ENCODE results near the gene NDUFS6.

The NDUFS6 gene

DNA sequence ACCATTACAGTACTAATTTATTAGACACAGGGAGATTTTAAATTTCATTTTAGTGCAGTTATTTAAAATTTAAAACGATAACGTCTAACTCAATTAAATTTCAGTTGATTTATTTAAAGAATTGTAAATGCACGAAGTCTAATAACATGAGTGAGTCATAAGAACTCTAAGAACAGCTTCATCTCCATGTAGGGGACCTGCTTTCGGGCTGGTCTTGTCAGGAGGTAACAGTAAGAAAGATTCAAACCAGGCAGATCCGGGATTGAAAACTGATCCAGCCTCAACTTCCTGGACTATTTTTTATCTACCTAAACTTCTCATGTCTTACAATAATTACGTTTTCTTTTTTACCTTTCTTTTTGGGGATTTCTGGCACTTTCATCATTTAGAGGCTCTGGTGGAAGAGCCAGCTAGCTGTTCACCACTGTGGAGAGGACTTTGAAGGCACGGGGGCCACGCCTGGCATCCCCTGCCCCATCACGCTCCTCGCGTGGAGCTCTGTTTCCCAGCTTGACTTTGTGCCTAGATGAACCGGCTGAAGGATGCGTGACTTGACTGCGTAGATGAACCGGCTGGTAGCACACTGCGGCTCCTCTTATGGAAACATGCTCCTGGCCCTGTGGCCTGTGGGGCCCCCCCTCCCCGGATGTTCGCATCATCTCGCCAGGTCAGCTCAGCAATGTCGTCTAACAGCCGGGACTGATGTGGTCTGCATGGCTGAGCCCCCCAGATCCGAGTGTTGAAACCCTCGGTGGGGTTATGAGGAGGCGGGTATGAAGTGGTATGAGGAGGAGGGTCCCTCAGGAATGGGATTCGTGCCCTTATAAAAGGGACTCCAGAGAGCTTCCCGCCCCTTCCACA lies 26.0 kb downstream of the NDUFS6 start:
- Histone ChIP-seq H3F3A (ENCODE audit: insufficient read depth, low read length) (no peaks in the 10 kb centered on the region), H3K36me3 (ENCODE audit: insufficient read depth, low read length) (peaks cover 31% of the 10 kb centered on the region), H3K4me3 (ENCODE audit: low read depth, low read length, poor library complexity, severe bottlenecking) (no peak overlapping the region), H3K4me1 (ENCODE audit: insufficient read depth, low read length, severe bottlenecking) (peaks cover 6% of the 10 kb centered on the region), H3K9ac (ENCODE audit: low read length) (no peak overlapping the region), H3K27ac (ENCODE audit: low read depth, low read length, poor library complexity, severe bottlenecking) (no peak overlapping the region), H3K4me2 (ENCODE audit: low read length) (no peak overlapping the region), H3K27me3 (ENCODE audit: insufficient read depth, low read length) (no peaks in the 10 kb centered on the region), H4K20me1 (ENCODE audit: insufficient read depth, low read length) (no peaks in the 10 kb centered on the region), H3K9me3 (ENCODE audit: low read length) (no peaks in the 10 kb centered on the region), H3K9me2 (ENCODE audit: low read depth, low read length) (no peaks in the 10 kb centered on the region), H3K79me2 (ENCODE audit: insufficient read depth, low read length) (no peaks in the 10 kb centered on the region), H2AFZ (ENCODE audit: low read length) (no peak overlapping the region)
- TF ChIP-seq EZH2 (IDR thresholded peaks at IDR 0.05; ENCODE audit: borderline replicate concordance, low read length), result no peak
- TF ChIP-seq, protein P1, sequence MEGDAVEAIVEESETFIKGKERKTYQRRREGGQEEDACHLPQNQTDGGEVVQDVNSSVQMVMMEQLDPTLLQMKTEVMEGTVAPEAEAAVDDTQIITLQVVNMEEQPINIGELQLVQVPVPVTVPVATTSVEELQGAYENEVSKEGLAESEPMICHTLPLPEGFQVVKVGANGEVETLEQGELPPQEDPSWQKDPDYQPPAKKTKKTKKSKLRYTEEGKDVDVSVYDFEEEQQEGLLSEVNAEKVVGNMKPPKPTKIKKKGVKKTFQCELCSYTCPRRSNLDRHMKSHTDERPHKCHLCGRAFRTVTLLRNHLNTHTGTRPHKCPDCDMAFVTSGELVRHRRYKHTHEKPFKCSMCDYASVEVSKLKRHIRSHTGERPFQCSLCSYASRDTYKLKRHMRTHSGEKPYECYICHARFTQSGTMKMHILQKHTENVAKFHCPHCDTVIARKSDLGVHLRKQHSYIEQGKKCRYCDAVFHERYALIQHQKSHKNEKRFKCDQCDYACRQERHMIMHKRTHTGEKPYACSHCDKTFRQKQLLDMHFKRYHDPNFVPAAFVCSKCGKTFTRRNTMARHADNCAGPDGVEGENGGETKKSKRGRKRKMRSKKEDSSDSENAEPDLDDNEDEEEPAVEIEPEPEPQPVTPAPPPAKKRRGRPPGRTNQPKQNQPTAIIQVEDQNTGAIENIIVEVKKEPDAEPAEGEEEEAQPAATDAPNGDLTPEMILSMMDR (IDR thresholded peaks at IDR 0.05; ENCODE audit: low read length), result no peak

DNA sequence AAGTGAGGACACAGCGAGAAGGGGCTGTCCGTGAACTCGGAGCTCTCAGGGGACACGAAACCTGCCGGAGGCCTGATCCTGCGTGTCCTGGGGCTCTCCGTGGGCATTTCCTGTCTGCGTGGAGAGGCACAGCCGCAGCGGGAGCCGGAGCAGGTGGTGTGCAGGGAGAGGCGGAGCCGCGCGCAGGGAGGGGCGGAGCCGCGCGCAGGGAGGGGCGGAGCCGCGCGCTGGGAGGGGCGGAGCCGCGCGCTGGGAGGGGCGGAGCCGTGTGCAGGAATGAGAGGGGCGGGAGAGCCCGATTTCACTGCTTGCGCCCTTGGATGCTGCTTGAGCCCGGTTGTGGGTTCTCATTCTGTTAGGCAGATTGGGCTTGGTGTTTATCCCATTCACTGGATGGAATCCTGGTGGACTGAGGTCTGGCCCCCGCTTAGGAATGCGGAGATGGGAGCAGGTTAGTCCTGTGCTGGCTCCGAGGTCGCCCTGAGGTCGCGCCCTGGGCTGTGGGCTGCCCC lies 26.7 kb downstream of the NDUFS6 start:
- Histone ChIP-seq H3K9me2 (ENCODE audit: low read depth, low read length) (no peaks in the 10 kb centered on the region), H3K9me3 (ENCODE audit: low read length) (no peaks in the 10 kb centered on the region), H2AFZ (ENCODE audit: low read length) (no peak overlapping the region), H3K79me2 (ENCODE audit: insufficient read depth, low read length) (no peaks in the 10 kb centered on the region), H3K4me3 (ENCODE audit: low read depth, low read length, poor library complexity, severe bottlenecking) (no peak overlapping the region), H3F3A (ENCODE audit: insufficient read depth, low read length) (no peaks in the 10 kb centered on the region), H3K36me3 (ENCODE audit: insufficient read depth, low read length) (peaks cover 28% of the 10 kb centered on the region), H3K4me2 (ENCODE audit: low read length) (no peak overlapping the region), H3K27me3 (ENCODE audit: insufficient read depth, low read length) (no peaks in the 10 kb centered on the region), H3K27ac (ENCODE audit: low read depth, low read length, poor library complexity, severe bottlenecking) (no peak overlapping the region), H3K4me1 (ENCODE audit: insufficient read depth, low read length, severe bottlenecking) (peaks cover 13% of the 10 kb centered on the region), H3K9ac (ENCODE audit: low read length) (no peak overlapping the region), H4K20me1 (ENCODE audit: insufficient read depth, low read length) (no peaks in the 10 kb centered on the region)
- TF ChIP-seq, protein P1 (IDR thresholded peaks at IDR 0.05; ENCODE audit: low read length), result no peak
- no peak for TF ChIP-seq EZH2 (IDR thresholded peaks at IDR 0.05; ENCODE audit: borderline replicate concordance, low read length)

DNA sequence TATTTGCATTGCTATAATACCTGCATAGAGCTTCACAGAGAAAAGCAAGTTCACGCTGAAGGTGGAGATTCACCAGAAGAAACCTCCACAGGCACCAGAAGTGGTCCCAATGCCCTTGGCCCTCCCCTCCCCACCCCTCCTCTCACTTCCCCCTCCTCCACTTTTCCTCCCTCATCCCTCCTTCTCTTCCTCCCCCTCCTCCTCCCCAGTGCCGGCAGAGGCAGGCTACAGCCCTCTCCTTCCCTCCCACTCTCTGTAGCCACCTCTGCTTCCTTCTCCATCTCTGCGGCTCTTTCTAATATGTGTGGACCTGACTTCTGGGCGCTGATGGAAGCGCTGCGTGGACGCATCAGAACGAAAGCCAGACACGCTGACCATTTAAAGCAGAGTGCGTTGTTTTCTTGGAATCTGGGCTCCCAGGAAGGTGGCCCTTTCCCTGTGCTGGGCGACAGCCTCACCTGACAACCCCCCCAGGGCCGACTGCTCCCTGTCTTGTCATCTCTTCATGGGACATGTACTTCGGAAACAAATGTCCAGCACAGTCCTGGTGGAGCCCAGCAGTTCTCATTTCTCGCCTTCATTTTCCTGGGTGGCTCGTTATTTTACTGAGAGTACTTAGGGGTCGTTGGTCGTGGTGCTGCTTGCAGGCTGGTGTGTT lies 29.5 kb downstream of the NDUFS6 start:
- no peaks in the 10 kb centered on the region for H3K79me2 ChIP-seq (ENCODE audit: insufficient read depth, low read length)
- H3K4me3 ChIP-seq (ENCODE audit: low read depth, low read length, poor library complexity, severe bottlenecking), result no peak overlapping the region
- H3F3A ChIP-seq (ENCODE audit: insufficient read depth, low read length), result no peaks in the 10 kb centered on the region
- H3K9me2 ChIP-seq (ENCODE audit: low read depth, low read length), result no peaks in the 10 kb centered on the region
- H3K9ac ChIP-seq (ENCODE audit: low read length), result no peak overlapping the region
- H3K27ac ChIP-seq (ENCODE audit: low read depth, low read length, poor library complexity, severe bottlenecking), result no peak overlapping the region
- H3K4me2 ChIP-seq (ENCODE audit: low read length), result no peak overlapping the region
- H4K20me1 ChIP-seq (ENCODE audit: insufficient read depth, low read length), result no peaks in the 10 kb centered on the region
- H3K36me3 ChIP-seq (ENCODE audit: insufficient read depth, low read length), result peaks cover 16% of the 10 kb centered on the region
- no peaks in the 10 kb centered on the region for H3K27me3 ChIP-seq (ENCODE audit: insufficient read depth, low read length)
- H3K4me1 ChIP-seq (ENCODE audit: insufficient read depth, low read length, severe bottlenecking), result peaks cover 14% of the 10 kb centered on the region
- no peak overlapping the region for H2AFZ ChIP-seq (ENCODE audit: low read length)
- no peaks in the 10 kb centered on the region for H3K9me3 ChIP-seq (ENCODE audit: low read length)
- TF ChIP-seq, protein P1 (IDR thresholded peaks at IDR 0.05; ENCODE audit: low read length), result no peak
- TF ChIP-seq EZH2 (IDR thresholded peaks at IDR 0.05; ENCODE audit: borderline replicate concordance, low read length), result no peak
